GM19043 (cell line): ENCODE measurements around the gene HDHD3.

ENCODE experiments used
- ATAC-seq: cut with Tn5 transposase; IDR thresholded peaks from one replicate; pipeline ENCODE4 v1.9.1; 2021; ENCODE audit warnings: low read depth; ENCODE audit not compliant: unreplicated experiment

Gene HDHD3

DNA sequence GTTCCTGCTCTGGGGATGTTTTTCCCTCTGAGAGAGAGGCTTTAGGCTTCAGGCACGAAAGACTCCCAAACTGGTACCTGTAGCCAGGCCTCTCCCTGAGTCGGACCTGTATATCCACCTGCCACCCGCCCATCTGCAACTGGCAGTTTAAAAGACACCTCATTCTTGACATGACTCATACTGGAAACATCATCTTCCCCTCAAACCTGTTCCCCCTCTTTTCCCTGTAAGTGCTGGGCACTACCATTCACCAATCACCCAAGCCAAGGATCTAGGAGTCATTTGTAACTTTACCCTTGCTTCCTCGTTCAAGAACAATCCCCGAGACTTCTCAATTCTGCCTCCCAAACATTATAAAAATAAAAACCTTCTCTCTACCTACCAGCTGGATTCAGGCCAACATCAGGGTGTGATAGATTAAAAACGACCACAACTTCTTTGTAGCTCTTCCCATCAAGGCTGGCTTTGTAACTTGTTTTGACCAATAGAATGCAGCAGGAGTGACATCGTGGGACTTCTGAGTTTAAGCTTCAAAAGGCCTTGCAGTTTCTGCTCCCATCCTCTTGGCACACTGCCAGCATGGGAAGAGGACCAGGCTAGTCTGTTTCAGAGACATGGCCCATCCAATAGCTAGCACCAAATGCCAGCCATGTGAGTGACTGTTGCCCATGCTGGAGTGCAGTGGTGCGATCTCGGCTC lies 34.9 kb downstream of the HDHD3 start:
- ATAC-seq, result no peak

- ATAC-seq, result peak; percentile 99
These were observed 36.6 kb downstream of the HDHD3 start, which contains the start of gene WDR31 for GRCh38 chr9:113340011-113340699. TSS of gene WDR31 (minus strand) at chr9:113340275. CDS start at chr9:113332022, 8,253 bp downstream.

GRCh38 chr9:113337714-113338113 lies 39.1 kb downstream of the HDHD3 start:
- no peak for ATAC-seq

DNA sequence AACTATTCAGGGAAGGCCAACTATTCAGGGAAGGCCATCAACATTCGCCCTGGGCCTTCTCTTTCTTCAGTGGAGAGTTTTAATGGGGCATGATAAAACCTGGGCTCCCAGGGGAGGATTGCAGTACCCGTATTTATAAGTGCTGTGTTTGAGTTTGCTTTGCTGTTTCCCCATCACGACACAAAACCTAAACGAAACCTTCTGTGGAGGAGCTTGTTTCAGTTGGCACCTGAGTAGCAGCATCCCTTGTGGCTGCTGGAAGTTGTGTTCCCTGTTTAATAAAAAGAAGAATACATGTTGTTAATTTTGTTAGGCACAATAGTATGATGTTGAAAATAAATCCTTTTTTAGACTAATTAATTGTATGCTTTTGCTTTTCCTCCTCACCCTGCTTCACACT lies 45.0 kb downstream of the HDHD3 start:
- ATAC-seq, result no peak

- no peak for ATAC-seq
These were observed 48.6 kb downstream of the HDHD3 start for GRCh38 chr9:113328045-113328782.

DNA sequence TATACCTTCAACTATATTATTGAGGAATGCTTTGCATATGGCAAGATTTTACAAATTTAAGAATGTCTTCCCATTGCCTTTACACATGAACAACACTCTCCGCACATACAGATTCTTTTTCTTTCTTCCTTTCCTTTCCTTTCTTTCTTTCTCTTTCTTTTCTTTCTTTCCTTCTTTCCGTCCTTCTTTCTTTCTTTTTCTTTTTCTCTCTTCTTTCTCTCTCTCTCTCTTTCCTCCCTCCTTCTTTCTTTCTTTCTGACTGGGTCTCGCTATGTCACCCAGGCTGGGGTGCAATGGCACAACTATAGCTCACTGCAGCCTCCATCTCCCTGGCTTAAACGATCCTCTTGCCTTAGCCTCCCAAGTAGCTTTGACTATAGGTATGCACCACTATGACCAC lies 50.6 kb downstream of the HDHD3 start:
- no peak for ATAC-seq
